ENCODE data around the gene DCXR. TPM values are rescaled to one million over a fixed set of nuclear protein-coding genes. Genes with fewer than 3 reads are reported as not detected.

DCXR gene
- total and polyA plus RNA-seq, 2 donors (not counting 3 experiments of a cell fraction or from before 2014, with no cell fraction given) = 93.0 to 178 TPM

- CTCF ChIA-PET = no interaction called here
- dilution Hi-C loops (cut with MboI; ENCODE audit: extremely low pct_ligation_motif_present, low sequenced_read_pairs) = no loop called here
Measured at GRCh38 chr17:82007228-82007494, 30.3 kb downstream of the DCXR start.

More at GRCh38 chr17:82007228-82007494, 30.3 kb downstream of the DCXR start:
- H3K4me3 ChIP-seq (replicated peaks in 1 of 3; ENCODE audit: insufficient read depth in 1 of 3, low read depth in 1 of 3, low read length in 3 of 3) = no peak overlapping the region
- POLR2A ChIA-PET = no interaction called here
- H3K4me2 ChIP-seq (ENCODE audit: insufficient read depth, low read length) = no peak overlapping the region
- H2AFZ ChIP-seq (ENCODE audit: low read depth, low read length) = no peak overlapping the region
- TF ChIP-seq GATA2 (IDR thresholded peaks at IDR 0.05; ENCODE audit: insufficient read depth, insufficient read length, low read depth, low read length) (no peak), POLR2A (IDR thresholded peaks at IDR 0.05; ENCODE audit: low read depth, low read length) (no peak), MYC (IDR thresholded peaks at IDR 0.05; ENCODE audit: low read depth, low read length) (no peak), MAX (IDR thresholded peaks at IDR 0.05; ENCODE audit: insufficient read depth, insufficient read length) (no peak), EZH2 (IDR thresholded peaks at IDR 0.05; ENCODE audit: borderline replicate concordance, low read depth, low read length, severe bottlenecking) (no peak), POLR2AphosphoS5 (IDR thresholded peaks at IDR 0.05; ENCODE audit: insufficient read depth, low read depth, low read length) (no peak), CTCF (IDR thresholded peaks at IDR 0.05; ENCODE audit: extremely low read depth in 1 of 2, insufficient read depth in 1 of 2, low read depth in 1 of 2, low read length in 2 of 2) (no peak), JUN (IDR thresholded peaks at IDR 0.05; ENCODE audit: borderline replicate concordance, insufficient read depth, insufficient read length, low read depth) (no peak), FOS (IDR thresholded peaks at IDR 0.05; ENCODE audit: borderline replicate concordance, insufficient read depth, low read length) (no peak)
- BruUV-seq (replicated peaks) = no TSS peak
- no peak for FAIRE-seq
- no peak for DNase-seq (ENCODE audit: low read depth, low spot score)
- no peaks in the 10 kb centered on the region for H4K20me1 ChIP-seq (replicated peaks; ENCODE audit: control insufficient read depth, extremely low read depth, insufficient read depth, low read length)
- no peaks in the 10 kb centered on the region for H3K36me3 ChIP-seq (ENCODE audit: control insufficient read depth in 2 of 2, extremely low read depth in 1 of 2, insufficient read depth in 2 of 2, low read length in 2 of 2)
- H3K9me1 ChIP-seq (replicated peaks; ENCODE audit: control insufficient read depth, extremely low read depth, insufficient read depth, low read length) = no peaks in the 10 kb centered on the region
- no peak overlapping the region for H3K9ac ChIP-seq (replicated peaks; ENCODE audit: extremely low read depth, insufficient read depth, low read length)
- H3K79me2 ChIP-seq (ENCODE audit: control insufficient read depth, insufficient read depth, low read length) = no peaks in the 10 kb centered on the region
- H3K9me3 ChIP-seq (replicated peaks; ENCODE audit: control insufficient read depth, insufficient read depth, low read length) = no peaks in the 10 kb centered on the region
- H3K4me1 ChIP-seq (ENCODE audit: control insufficient read depth, extremely low read depth, insufficient read depth, low read length) = peaks cover 13% of the 10 kb centered on the region
- no peaks in the 10 kb centered on the region for H3K27me3 ChIP-seq (ENCODE audit: control insufficient read depth in 2 of 2, insufficient read depth in 2 of 2, low read length in 2 of 2)
- intact Hi-C loops (cut with micrococcal nuclease) = no loop called here
- no peak overlapping the region for H3K27ac ChIP-seq (ENCODE audit: insufficient read depth, low read depth, low read length)

Data from endothelial cell of umbilical vein (primary cell).